OCI-LY3 (cell line): ENCODE data around the gene EIF2B2.

Experiments
- H2AFZ ChIP-seq: fragments of 200-600, 300-600 bp; shearing (Covaris generic); 2 replicates; pipeline ENCODE4 v1.6.0; 2014; ENCODE audit warnings: antibody characterized with exemption, low read depth, low read length
- H3K27ac ChIP-seq: fragments of 200-600, 300-600 bp; sonication (generic); 2 replicates; pipeline ENCODE4 v1.5.1; 2014; ENCODE audit warnings: mild to moderate bottlenecking, low read length, moderate library complexity, mixed read lengths
- H3K27me3 ChIP-seq: fragments of 200-600, 300-600 bp; sonication (generic); 2 replicates; pipeline ENCODE4 v1.6.1; 2014; ENCODE audit warnings: low read depth, low read length, mixed read lengths
- H3K36me3 ChIP-seq: fragments of 200-600, 300-600 bp; sonication (generic); replicated peaks from 2 replicates; pipeline ENCODE3; 2014; ENCODE audit warnings: low read depth, low read length, mixed read lengths
- H3K4me1 ChIP-seq: fragments of 300-600, 200-600 bp; sonication (generic); 2 replicates; pipeline ENCODE4 v1.6.1; 2014; ENCODE audit warnings: low read length, mixed read lengths
- H3K4me2 ChIP-seq: fragments of 200-600, 300-600 bp; sonication (generic); 2 replicates; pipeline ENCODE4 v1.6.1; 2014; ENCODE audit warnings: low read length, mixed read lengths
- H3K4me3 ChIP-seq: fragments of 300-600, 200-600 bp; sonication (generic); 2 replicates; pipeline ENCODE4 v1.5.1; 2014; ENCODE audit warnings: antibody characterized with exemption, mild to moderate bottlenecking, low read length, moderate library complexity
- H3K79me2 ChIP-seq: fragments of 300-600, 200-600 bp; shearing (Covaris generic); 2 replicates; pipeline ENCODE4 v1.6.1; 2014; ENCODE audit warnings: mild to moderate bottlenecking, low read length, mixed read lengths
- H3K9ac ChIP-seq: fragments of 300-600, 200-600 bp; shearing (Covaris generic); 2 replicates; pipeline ENCODE4 v1.6.0; 2014; ENCODE audit warnings: mild to moderate bottlenecking, low read length, moderate library complexity
- H3K9me3 ChIP-seq: fragments of 200-600, 300-600 bp; shearing (Covaris generic); 2 replicates; pipeline ENCODE4 v1.6.1; 2014; ENCODE audit warnings: low read length, mixed read lengths; ENCODE audit not compliant: insufficient read depth
- H4K20me1 ChIP-seq: fragments of 200-600, 300-600 bp; sonication (generic); 2 replicates; pipeline ENCODE4 v1.6.1; 2016; ENCODE audit warnings: low read length, mixed read lengths; ENCODE audit not compliant: insufficient read depth
- EZH2phosphoT487 ChIP-seq: fragments of 200-600 bp; shearing (Covaris generic); IDR thresholded peaks from 2 replicates; pipeline ENCODE4 v1.6.1; 2018; ENCODE audit warnings: antibody characterized with exemption, mixed run types, low read depth
- TF ChIP-seq, protein P1 (sequence below): fragments of 200-600, 300-600 bp; sonication (generic); IDR thresholded peaks from 2 replicates; pipeline ENCODE4 v1.5.1; 2014; ENCODE audit warnings: antibody characterized with exemption, low read length, low read depth

EIF2B2 gene

DNA sequence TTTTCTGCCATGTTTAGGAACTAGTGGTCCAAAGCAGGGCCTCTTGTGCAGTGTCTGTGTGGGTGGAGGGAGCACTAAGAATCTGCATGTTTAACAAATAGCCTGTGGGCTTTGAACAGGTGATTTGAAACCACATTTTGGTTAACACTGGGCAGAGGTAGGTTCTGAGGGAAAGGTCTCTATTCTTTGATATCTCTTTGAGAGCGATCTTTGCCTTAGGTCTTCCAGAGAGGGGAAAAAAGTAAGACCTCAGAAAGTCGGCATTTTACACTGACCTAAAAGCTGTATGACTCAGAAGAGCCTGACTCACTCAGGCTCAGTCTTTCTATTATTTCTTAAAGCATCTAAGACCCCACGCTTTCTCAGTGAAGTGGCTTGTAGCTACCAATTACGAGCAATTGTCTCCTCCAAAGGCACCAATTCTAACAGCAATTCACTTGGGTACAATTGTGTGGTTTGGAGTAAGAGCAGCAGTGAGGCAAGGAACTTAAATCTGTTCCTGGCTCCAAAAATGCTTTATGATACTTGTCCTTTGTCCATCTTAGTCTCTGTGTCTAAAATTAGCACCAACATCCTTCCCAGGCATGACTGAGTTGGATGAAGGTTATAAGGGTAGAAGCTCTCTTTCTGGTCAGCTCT, 8.8 kb downstream of the EIF2B2 start:
- no peak overlapping the region for H3K4me3 ChIP-seq
- no peaks in the 10 kb centered on the region for H3K4me1 ChIP-seq
- H3K27ac ChIP-seq, result no peak overlapping the region
- no peaks in the 10 kb centered on the region for H3K9me3 ChIP-seq
- peaks cover 70% of the 10 kb centered on the region for H3K36me3 ChIP-seq
- no peak overlapping the region for H3K4me2 ChIP-seq
- H3K79me2 ChIP-seq, result no peaks in the 10 kb centered on the region
- H4K20me1 ChIP-seq, result no peaks in the 10 kb centered on the region
- H3K27me3 ChIP-seq, result no peaks in the 10 kb centered on the region
- H3K9ac ChIP-seq, result no peak overlapping the region
- H2AFZ ChIP-seq, result no peak overlapping the region
- TF ChIP-seq, protein P1, sequence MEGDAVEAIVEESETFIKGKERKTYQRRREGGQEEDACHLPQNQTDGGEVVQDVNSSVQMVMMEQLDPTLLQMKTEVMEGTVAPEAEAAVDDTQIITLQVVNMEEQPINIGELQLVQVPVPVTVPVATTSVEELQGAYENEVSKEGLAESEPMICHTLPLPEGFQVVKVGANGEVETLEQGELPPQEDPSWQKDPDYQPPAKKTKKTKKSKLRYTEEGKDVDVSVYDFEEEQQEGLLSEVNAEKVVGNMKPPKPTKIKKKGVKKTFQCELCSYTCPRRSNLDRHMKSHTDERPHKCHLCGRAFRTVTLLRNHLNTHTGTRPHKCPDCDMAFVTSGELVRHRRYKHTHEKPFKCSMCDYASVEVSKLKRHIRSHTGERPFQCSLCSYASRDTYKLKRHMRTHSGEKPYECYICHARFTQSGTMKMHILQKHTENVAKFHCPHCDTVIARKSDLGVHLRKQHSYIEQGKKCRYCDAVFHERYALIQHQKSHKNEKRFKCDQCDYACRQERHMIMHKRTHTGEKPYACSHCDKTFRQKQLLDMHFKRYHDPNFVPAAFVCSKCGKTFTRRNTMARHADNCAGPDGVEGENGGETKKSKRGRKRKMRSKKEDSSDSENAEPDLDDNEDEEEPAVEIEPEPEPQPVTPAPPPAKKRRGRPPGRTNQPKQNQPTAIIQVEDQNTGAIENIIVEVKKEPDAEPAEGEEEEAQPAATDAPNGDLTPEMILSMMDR, result no peak
- TF ChIP-seq EZH2phosphoT487, result no peak

DNA sequence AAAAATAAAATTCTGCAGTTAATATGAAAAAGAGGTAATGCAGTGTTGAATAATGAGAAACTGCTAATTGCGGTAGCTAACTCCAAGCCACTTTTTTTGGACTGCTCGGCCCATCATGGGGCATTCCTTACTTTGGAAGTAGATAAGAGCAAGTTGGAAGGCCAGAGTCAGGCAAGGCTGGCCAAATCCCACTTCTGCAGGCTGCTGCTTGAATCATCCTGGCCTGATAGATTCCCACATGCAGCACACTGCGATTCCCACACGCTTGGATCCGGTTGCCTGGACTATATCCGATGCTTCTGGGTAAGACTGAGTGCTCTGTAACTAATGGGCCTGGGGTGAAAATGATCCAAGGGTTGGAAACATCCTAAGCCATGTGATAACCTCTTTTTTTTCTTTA, 10.6 kb downstream of the EIF2B2 start:
- TF ChIP-seq EZH2phosphoT487, result no peak
- TF ChIP-seq, protein P1, result no peak
- no peaks in the 10 kb centered on the region for H3K79me2 ChIP-seq

DNA sequence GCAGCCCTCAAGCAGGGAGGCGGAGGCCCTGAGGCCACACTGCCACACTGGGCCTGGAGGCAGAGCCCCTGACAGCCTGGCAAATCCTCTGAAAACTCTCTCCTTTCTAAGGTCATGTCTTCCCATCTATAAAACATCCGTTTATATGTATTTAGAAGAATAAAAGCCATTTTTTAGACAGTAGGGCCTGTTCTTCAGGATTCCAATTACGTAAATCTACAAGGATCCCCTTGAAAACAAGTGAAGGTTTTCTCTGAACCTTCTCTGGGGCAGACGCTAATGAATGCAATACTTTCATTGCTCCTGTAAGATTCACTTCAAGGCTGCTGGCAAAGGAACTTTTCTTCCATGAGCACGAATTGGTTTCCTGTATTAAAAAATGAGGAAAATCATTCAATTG, 12.8 kb downstream of the EIF2B2 start:
- H3K9me3 ChIP-seq, result no peaks in the 10 kb centered on the region
- H3K79me2 ChIP-seq, result no peaks in the 10 kb centered on the region
- H3K36me3 ChIP-seq, result peaks cover 57% of the 10 kb centered on the region
- H4K20me1 ChIP-seq, result no peaks in the 10 kb centered on the region
- H3K4me3 ChIP-seq, result no peak overlapping the region
- no peak overlapping the region for H3K27ac ChIP-seq
- H2AFZ ChIP-seq, result no peak overlapping the region
- no peaks in the 10 kb centered on the region for H3K4me1 ChIP-seq
- TF ChIP-seq, protein P1, result no peak
- no peak for TF ChIP-seq EZH2phosphoT487
- H3K27me3 ChIP-seq, result no peaks in the 10 kb centered on the region
- no peak overlapping the region for H3K4me2 ChIP-seq
- no peak overlapping the region for H3K9ac ChIP-seq

More for the DNA sequence above, 10.6 kb downstream of the EIF2B2 start:
- Histone ChIP-seq H3K4me3 (no peak overlapping the region), H3K9me3 (no peaks in the 10 kb centered on the region), H3K4me1 (no peaks in the 10 kb centered on the region), H3K4me2 (no peak overlapping the region), H4K20me1 (no peaks in the 10 kb centered on the region), H2AFZ (no peak overlapping the region), H3K27ac (no peak overlapping the region), H3K36me3 (peaks cover 61% of the 10 kb centered on the region), H3K27me3 (no peaks in the 10 kb centered on the region), H3K9ac (no peak overlapping the region)

DNA sequence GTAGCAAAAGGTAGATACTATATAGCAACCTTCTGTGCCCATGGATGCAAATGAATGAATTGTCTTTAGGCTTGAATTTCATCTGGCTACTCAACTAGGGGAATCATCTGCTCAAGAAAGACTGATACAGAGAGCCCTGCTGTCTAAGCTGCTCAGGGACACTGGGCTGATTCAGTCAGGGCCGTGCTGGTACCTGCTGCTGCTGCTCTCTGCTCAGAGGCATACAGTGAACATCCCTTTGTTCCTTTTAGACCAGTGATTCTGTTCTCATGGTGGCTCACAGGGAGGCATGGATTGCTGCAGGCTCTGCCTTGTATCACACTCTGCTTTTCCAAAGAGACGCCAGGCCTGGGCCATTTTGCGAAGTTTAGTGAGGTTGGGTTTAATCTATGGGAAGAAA, 14.1 kb downstream of the EIF2B2 start:
- Histone ChIP-seq H3K27me3 (no peaks in the 10 kb centered on the region), H3K79me2 (no peaks in the 10 kb centered on the region), H3K36me3 (peaks cover 50% of the 10 kb centered on the region), H3K9ac (no peak overlapping the region), H2AFZ (no peak overlapping the region), H3K4me2 (no peak overlapping the region), H3K4me3 (no peak overlapping the region), H3K27ac (no peak overlapping the region), H3K4me1 (no peaks in the 10 kb centered on the region), H3K9me3 (no peaks in the 10 kb centered on the region), H4K20me1 (no peaks in the 10 kb centered on the region)
- no peak for TF ChIP-seq EZH2phosphoT487
- TF ChIP-seq, protein P1, result no peak
